Measurements from ENCODE around the gene EN2. TPM values are rescaled to one million over a fixed set of nuclear protein-coding genes. Genes with fewer than 3 reads are reported as not detected.

The EN2 gene
- total RNA-seq, 2 donors from 2014 or later, result not detected

- 54 to 60% methylated on average over 16 to 32 of the region's 32 CpGs for WGBS, 2 experiments (ENCODE audit: insufficient coverage in 1 of 2, insufficient read length in 1 of 2)
- Mint-ChIP-seq H3K4me3 (peak overlapping the region; percentile 50), H3K27me3 (ENCODE audit: insufficient read depth) (peaks cover 94% of the 10 kb centered on the region), H3K36me3 (ENCODE audit: low read depth) (no peaks in the 10 kb centered on the region), H3K27ac (no peak overlapping the region), H3K9me3 (no peaks in the 10 kb centered on the region), H3K4me1 (peaks cover 6% of the 10 kb centered on the region)
- peak overlapping the region; percentile 99 for H3K27ac ChIP-seq (ENCODE audit: low read depth, low read length)
- H3K27me3 ChIP-seq (ENCODE audit: control insufficient read depth, insufficient read depth, low read length, poor library complexity, severe bottlenecking), result peaks cover 76% of the 10 kb centered on the region
- DNase-seq, result peak; percentile 66
- no peaks in the 10 kb centered on the region for H3K4me1 ChIP-seq (ENCODE audit: control insufficient read depth, insufficient read depth, low read length)
- TF ChIP-seq CTCF (conservative IDR thresholded peaks at IDR 0.05), result no peak
- H3K9me3 ChIP-seq (ENCODE audit: control insufficient read depth, low read length), result no peaks in the 10 kb centered on the region
- H3K36me3 ChIP-seq (ENCODE audit: control insufficient read depth, insufficient read depth, low read length), result no peaks in the 10 kb centered on the region
- H3K4me3 ChIP-seq (ENCODE audit: low read length), result no peak overlapping the region
- H3K9ac ChIP-seq (ENCODE audit: extremely low read depth, low read length, poor library complexity, severe bottlenecking), result no peak overlapping the region
These were observed 32.1 kb downstream of the EN2 start for GRCh38 chr7:155489862-155490696.

- Mint-ChIP-seq H3K4me1 (peaks cover 7% of the 10 kb centered on the region), H3K9me3 (no peaks in the 10 kb centered on the region), H3K27me3 (ENCODE audit: insufficient read depth) (peaks cover 93% of the 10 kb centered on the region), H3K4me3 (peak overlapping the region; percentile 50), H3K27ac (no peak overlapping the region), H3K36me3 (ENCODE audit: low read depth) (no peaks in the 10 kb centered on the region)
- Histone ChIP-seq H3K4me3 (ENCODE audit: low read length) (no peak overlapping the region), H3K27ac (ENCODE audit: low read depth, low read length) (peak overlapping the region; percentile 99), H3K27me3 (ENCODE audit: control insufficient read depth, insufficient read depth, low read length, poor library complexity, severe bottlenecking) (peaks cover 78% of the 10 kb centered on the region), H3K36me3 (ENCODE audit: control insufficient read depth, insufficient read depth, low read length) (no peaks in the 10 kb centered on the region), H3K9ac (ENCODE audit: extremely low read depth, low read length, poor library complexity, severe bottlenecking) (no peak overlapping the region), H3K4me1 (ENCODE audit: control insufficient read depth, insufficient read depth, low read length) (no peaks in the 10 kb centered on the region), H3K9me3 (ENCODE audit: control insufficient read depth, low read length) (no peaks in the 10 kb centered on the region)
- DNase-seq, result peak; percentile 77
- TF ChIP-seq CTCF (conservative IDR thresholded peaks at IDR 0.05), result no peak
- 47 to 50% methylated on average over 41 to 47 of the region's 47 CpGs for WGBS, 2 experiments (ENCODE audit: insufficient coverage in 1 of 2, insufficient read length in 1 of 2)
These were observed 33.0 kb downstream of the EN2 start for GRCh38 chr7:155490697-155491628.

GRCh38 chr7:155491812-155492211, 33.9 kb downstream of the EN2 start:
- H3K27me3 Mint-ChIP-seq (ENCODE audit: insufficient read depth), result peaks cover 88% of the 10 kb centered on the region
- peaks cover 74% of the 10 kb centered on the region for H3K27me3 ChIP-seq (ENCODE audit: control insufficient read depth, insufficient read depth, low read length, poor library complexity, severe bottlenecking)
- H3K27ac ChIP-seq (ENCODE audit: low read depth, low read length), result peak overlapping the region; percentile 99
- H3K4me3 Mint-ChIP-seq, result no peak overlapping the region
- no peaks in the 10 kb centered on the region for H3K9me3 Mint-ChIP-seq
- no peak overlapping the region for H3K4me3 ChIP-seq (ENCODE audit: low read length)
- DNase-seq, result no peak
- no peak for TF ChIP-seq CTCF (conservative IDR thresholded peaks at IDR 0.05)
- no peak overlapping the region for H3K9ac ChIP-seq (ENCODE audit: extremely low read depth, low read length, poor library complexity, severe bottlenecking)
- no peak overlapping the region for H3K27ac Mint-ChIP-seq
- no peaks in the 10 kb centered on the region for H3K4me1 ChIP-seq (ENCODE audit: control insufficient read depth, insufficient read depth, low read length)
- no peaks in the 10 kb centered on the region for H3K36me3 Mint-ChIP-seq (ENCODE audit: low read depth)
- no peaks in the 10 kb centered on the region for H3K36me3 ChIP-seq (ENCODE audit: control insufficient read depth, insufficient read depth, low read length)
- H3K4me1 Mint-ChIP-seq, result peaks cover 7% of the 10 kb centered on the region
- no peaks in the 10 kb centered on the region for H3K9me3 ChIP-seq (ENCODE audit: control insufficient read depth, low read length)
- 56 to 75% methylated on average over 8 to 11 of the region's 11 CpGs for WGBS, 2 experiments (ENCODE audit: insufficient coverage in 1 of 2, insufficient read length in 1 of 2)

All from endodermal cell (in vitro differentiated cells).